Sigmoid colon (tissue), 4 donors: ENCODE results near the gene PRKD1.

ENCODE experiments used
- CTCF ChIP-seq, 4 experiments: fragments of 450-650 bp in 3 of 4; fragments of 200-600 bp in 1 of 4; IDR thresholded peaks; one replicate each; pipeline ENCODE4 v1.5.1; 2016 to 2019; ENCODE audit warnings: antibody characterized with exemption in 4 of 4, mild to moderate bottlenecking in 3 of 4, moderate library complexity in 2 of 4
- EP300 ChIP-seq, 4 donors: sonication (generic); formaldehyde crosslinking; IDR thresholded peaks; one replicate each; pipeline ENCODE4 v1.6.1; 2017; ENCODE audit warnings: antibody characterized with exemption in 4 of 4
- POLR2A ChIP-seq, 2 donors: fragments of 450-650 bp; IDR thresholded peaks; one replicate each; pipeline ENCODE4 v1.6.1; 2016; ENCODE audit warnings: antibody characterized with exemption in 2 of 2, mild to moderate bottlenecking in 2 of 2, moderate library complexity in 2 of 2
- POLR2AphosphoS5 ChIP-seq, 4 donors: sonication (generic); formaldehyde crosslinking; IDR thresholded peaks; one replicate each; pipeline ENCODE4 v1.6.1; 2017; ENCODE audit warnings: antibody characterized with exemption in 4 of 4

- no peak for TF ChIP-seq CTCF (IDR thresholded peaks at IDR 0.05)
- no peak for TF ChIP-seq POLR2AphosphoS5 (IDR thresholded peaks at IDR 0.05)
- TF ChIP-seq POLR2A (IDR thresholded peaks at IDR 0.05), result no peak
- TF ChIP-seq EP300 (IDR thresholded peaks at IDR 0.05), result no peak
These were observed 290.2 kb downstream of the PRKD1 start for GRCh38 chr14:29637411-29637810.
